GM23338 (cell line): ENCODE data around the gene PVALB. TPM values are rescaled to one million over a fixed set of nuclear protein-coding genes. Genes with fewer than 3 reads are reported as not detected.

Experiments used
- ATAC-seq: fragments of 200-7000 bp; cut with Tn5 transposase; 3 replicates; pipeline ENCODE4 v1.9.1; 2020
- DNase-seq: peaks from one replicate; pipeline ENCODE4 v3.0.0-alpha.2; 2015; ENCODE audit warnings: low spot score
- H2AFZ ChIP-seq: fragments of 200-600 bp; sonication (generic); 2 replicates; pipeline ENCODE4 v1.8.0; 2016; ENCODE audit warnings: antibody characterized with exemption, mild to moderate bottlenecking, moderate library complexity
- H3F3A ChIP-seq: fragments of 200-600 bp; sonication (generic); replicated peaks from 2 replicates; pipeline ENCODE4 v1.8.0; 2017; ENCODE audit warnings: antibody characterized with exemption, mixed run types, low read depth
- H3K27ac ChIP-seq: fragments of 200-600 bp; sonication (generic); 2 replicates; pipeline ENCODE4 v1.6.1; 2016; ENCODE audit warnings: low read depth
- H3K27me3 ChIP-seq: fragments of 200-600 bp; sonication (generic); 2 replicates; pipeline ENCODE4 v1.8.0; 2016; ENCODE audit warnings: mild to moderate bottlenecking, mixed run types, moderate library complexity; ENCODE audit not compliant: insufficient read depth
- H3K36me3 ChIP-seq: fragments of 200-600 bp; sonication (generic); 2 replicates; pipeline ENCODE4 v1.8.0; 2016; ENCODE audit warnings: mild to moderate bottlenecking; ENCODE audit not compliant: insufficient read depth
- H3K4me1 ChIP-seq: fragments of 200-600 bp; sonication (generic); 2 replicates; pipeline ENCODE4 v1.8.0; 2016; ENCODE audit warnings: mild to moderate bottlenecking, moderate library complexity; ENCODE audit not compliant: insufficient read depth
- H3K4me2 ChIP-seq: fragments of 200-600 bp; sonication (generic); 2 replicates; pipeline ENCODE4 v1.7.1; 2017; ENCODE audit warnings: mixed run types
- H3K4me3 ChIP-seq: fragments of 200-600 bp; sonication (generic); 2 replicates; pipeline ENCODE4 v1.6.1; 2016; ENCODE audit warnings: mixed run types
- H3K79me2 ChIP-seq: fragments of 200-600 bp; sonication (generic); replicated peaks from 2 replicates; pipeline ENCODE4 v1.8.0; 2017; ENCODE audit warnings: mild to moderate bottlenecking; ENCODE audit not compliant: insufficient read depth
- H3K9me2 ChIP-seq: fragments of 200-600 bp; sonication (generic); 2 replicates; pipeline ENCODE4 v1.8.0; 2017; ENCODE audit not compliant: insufficient read depth
- H4K20me1 ChIP-seq: fragments of 200-600 bp; sonication (generic); replicated peaks from 2 replicates; pipeline ENCODE4 v1.8.0; 2017; ENCODE audit warnings: mild to moderate bottlenecking; ENCODE audit not compliant: insufficient read depth
- H3K27ac Mint-ChIP-seq: 2 replicates; pipeline ENCODE4 v1.8.0; 2020; ENCODE audit warnings: inconsistent platforms, mild to moderate bottlenecking, moderate library complexity, mixed read lengths
- H3K27me3 Mint-ChIP-seq: 3 replicates; pipeline ENCODE4 v1.8.0; 2022; ENCODE audit warnings: low read depth, mild to moderate bottlenecking, moderate library complexity, mixed read lengths, inconsistent platforms; ENCODE audit not compliant: insufficient read depth, poor library complexity
- H3K36me3 Mint-ChIP-seq: 3 replicates; pipeline ENCODE4 v1.8.0; 2021; ENCODE audit warnings: low read depth, mild to moderate bottlenecking, inconsistent platforms, moderate library complexity, mixed read lengths
- H3K4me1 Mint-ChIP-seq: 3 replicates; pipeline ENCODE4 v1.8.0; 2020; ENCODE audit warnings: mild to moderate bottlenecking, inconsistent platforms, mixed read lengths
- H3K4me3 Mint-ChIP-seq: 3 replicates; pipeline ENCODE4 v1.8.0; 2021; ENCODE audit warnings: moderate library complexity, mild to moderate bottlenecking, inconsistent platforms, mixed read lengths
- H3K9me3 Mint-ChIP-seq: 3 replicates; pipeline ENCODE4 v1.8.0; 2020; ENCODE audit warnings: moderate library complexity, mild to moderate bottlenecking, inconsistent platforms, mixed read lengths
- CREB1 ChIP-seq: fragments of 250-450 bp; sonication (Bioruptor Pico); IDR thresholded peaks from 2 replicates; pipeline ENCODE4 v1.5.0; 2020; ENCODE audit warnings: low read depth, mild to moderate bottlenecking, moderate library complexity
- EZH2 ChIP-seq: fragments of 200-600 bp; sonication (generic); IDR thresholded peaks from one replicate; pipeline ENCODE4 v1.8.0; 2017; ENCODE audit warnings: antibody characterized with exemption, mild to moderate bottlenecking, low read depth; ENCODE audit not compliant: unreplicated experiment
- EZH2phosphoT487 ChIP-seq: fragments of 200-600 bp; sonication (generic); IDR thresholded peaks from one replicate; pipeline ENCODE4 v1.8.1; 2018; ENCODE audit warnings: antibody characterized with exemption; ENCODE audit not compliant: unreplicated experiment
- JUNB ChIP-seq: IDR thresholded peaks from one replicate; pipeline ENCODE4 v1.6.1; 2016; ENCODE audit warnings: antibody characterized with exemption; ENCODE audit not compliant: unreplicated experiment
- NANOG ChIP-seq: IDR thresholded peaks from 2 replicates; pipeline ENCODE4 v1.6.1; 2016; ENCODE audit warnings: antibody characterized with exemption, borderline replicate concordance
- POLR2AphosphoS5 ChIP-seq: IDR thresholded peaks from 2 replicates; pipeline ENCODE4 v1.6.1; 2016; ENCODE audit warnings: antibody characterized with exemption, low read depth
- STAT1 ChIP-seq: IDR thresholded peaks from one replicate; pipeline ENCODE4 v1.6.1; 2016; ENCODE audit warnings: antibody characterized with exemption; ENCODE audit not compliant: unreplicated experiment
- ZNF114 ChIP-seq: fragments of 250-450 bp; sonication (Bioruptor Pico); IDR thresholded peaks from 2 replicates; pipeline ENCODE4 v1.5.0; 2020; ENCODE audit warnings: mild to moderate bottlenecking, moderate library complexity
- ZNF462 ChIP-seq: fragments of 250-450 bp; sonication (Bioruptor Pico); IDR thresholded peaks from 2 replicates; pipeline ENCODE4 v1.5.0; 2020; ENCODE audit warnings: mild to moderate bottlenecking, moderate library complexity
- long read RNA-seq: library from polyadenylated mRNA; unstranded; transcript quantifications from one replicate; pipeline ENCODE4 v2.0.0, GENCODE V29; 2020; ENCODE audit not compliant: unreplicated experiment
- polyA plus RNA-seq: library from polyadenylated mRNA; unstranded; fragments of >200 nt; fragmentation: Nextera tagmentation; extraction: Ambion mirVana; gene quantifications from 2 replicates; pipeline ENCODE4 v1.2.1, GENCODE V29; 2016
- total RNA-seq: library from RNA; depleted of rRNA; stranded (reverse); fragments of >200 nt; shearing (Covaris generic); gene quantifications from 2 replicates; pipeline ENCODE4 v1.2.3, GENCODE V29; 2014; rRNA removed
- TF ChIP-seq, protein P1 (sequence below): IDR thresholded peaks from one replicate; pipeline ENCODE4 v1.6.1; 2018; ENCODE audit warnings: antibody characterized with exemption; ENCODE audit not compliant: unreplicated experiment
- TF ChIP-seq, protein P2 (sequence below), 2 experiments: fragments of 200-600 bp in 1 of 2; sonication (generic) in 1 of 2; conservative IDR thresholded peaks; 2 replicates each; pipeline versions ENCODE4 v1.5.1 to v1.6.1; 2016 to 2017; ENCODE audit warnings: antibody characterized with exemption in 2 of 2, low read depth in 2 of 2, mild to moderate bottlenecking in 2 of 2, moderate library complexity in 1 of 2
- TF ChIP-seq, protein P3 (sequence below): IDR thresholded peaks from 2 replicates; pipeline ENCODE4 v1.6.1; 2016; ENCODE audit warnings: antibody characterized with exemption

PVALB gene, protein sequence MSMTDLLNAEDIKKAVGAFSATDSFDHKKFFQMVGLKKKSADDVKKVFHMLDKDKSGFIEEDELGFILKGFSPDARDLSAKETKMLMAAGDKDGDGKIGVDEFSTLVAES
- total RNA-seq, result not detected in 2 replicates
- polyA plus RNA-seq, result 7.9 and 8.6 TPM in 2 replicates
- long read RNA-seq, partial matches to known transcripts, result 0 of 2 reads
- long read RNA-seq, other reads (novel, unspliced or antisense), result 2 of 2 reads

- Mint-ChIP-seq H3K4me3 (peak within 1 kb of the TSS; percentile 70), H3K9me3 (no peaks in the 10 kb centered on the region), H3K27ac (no peak within 1 kb of the TSS), H3K36me3 (no peaks in the 10 kb centered on the region), H3K27me3 (peaks cover 51% of the 10 kb centered on the region), H3K4me1 (peaks cover 29% of the 10 kb centered on the region)
- no peaks in the 10 kb centered on the region for H4K20me1 ChIP-seq
- H3K79me2 ChIP-seq, result no peaks in the 10 kb centered on the region
- peak within 1 kb of the TSS; percentile 97 for H2AFZ ChIP-seq
- ATAC-seq (peak; percentile 74), DNase-seq (peak; percentile 62)
- no peak within 1 kb of the TSS for H3K27ac ChIP-seq
- no peaks in the 10 kb centered on the region for H3K9me2 ChIP-seq
- peaks cover 6% of the 10 kb centered on the region; the same call in 1 of the 2 replicates for H3K4me1 ChIP-seq
- no peak for TF ChIP-seq JUNB
- no peak for TF ChIP-seq NANOG
- TF ChIP-seq, protein P1, sequence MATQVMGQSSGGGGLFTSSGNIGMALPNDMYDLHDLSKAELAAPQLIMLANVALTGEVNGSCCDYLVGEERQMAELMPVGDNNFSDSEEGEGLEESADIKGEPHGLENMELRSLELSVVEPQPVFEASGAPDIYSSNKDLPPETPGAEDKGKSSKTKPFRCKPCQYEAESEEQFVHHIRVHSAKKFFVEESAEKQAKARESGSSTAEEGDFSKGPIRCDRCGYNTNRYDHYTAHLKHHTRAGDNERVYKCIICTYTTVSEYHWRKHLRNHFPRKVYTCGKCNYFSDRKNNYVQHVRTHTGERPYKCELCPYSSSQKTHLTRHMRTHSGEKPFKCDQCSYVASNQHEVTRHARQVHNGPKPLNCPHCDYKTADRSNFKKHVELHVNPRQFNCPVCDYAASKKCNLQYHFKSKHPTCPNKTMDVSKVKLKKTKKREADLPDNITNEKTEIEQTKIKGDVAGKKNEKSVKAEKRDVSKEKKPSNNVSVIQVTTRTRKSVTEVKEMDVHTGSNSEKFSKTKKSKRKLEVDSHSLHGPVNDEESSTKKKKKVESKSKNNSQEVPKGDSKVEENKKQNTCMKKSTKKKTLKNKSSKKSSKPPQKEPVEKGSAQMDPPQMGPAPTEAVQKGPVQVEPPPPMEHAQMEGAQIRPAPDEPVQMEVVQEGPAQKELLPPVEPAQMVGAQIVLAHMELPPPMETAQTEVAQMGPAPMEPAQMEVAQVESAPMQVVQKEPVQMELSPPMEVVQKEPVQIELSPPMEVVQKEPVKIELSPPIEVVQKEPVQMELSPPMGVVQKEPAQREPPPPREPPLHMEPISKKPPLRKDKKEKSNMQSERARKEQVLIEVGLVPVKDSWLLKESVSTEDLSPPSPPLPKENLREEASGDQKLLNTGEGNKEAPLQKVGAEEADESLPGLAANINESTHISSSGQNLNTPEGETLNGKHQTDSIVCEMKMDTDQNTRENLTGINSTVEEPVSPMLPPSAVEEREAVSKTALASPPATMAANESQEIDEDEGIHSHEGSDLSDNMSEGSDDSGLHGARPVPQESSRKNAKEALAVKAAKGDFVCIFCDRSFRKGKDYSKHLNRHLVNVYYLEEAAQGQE, result no peak
- TF ChIP-seq, protein P2, sequence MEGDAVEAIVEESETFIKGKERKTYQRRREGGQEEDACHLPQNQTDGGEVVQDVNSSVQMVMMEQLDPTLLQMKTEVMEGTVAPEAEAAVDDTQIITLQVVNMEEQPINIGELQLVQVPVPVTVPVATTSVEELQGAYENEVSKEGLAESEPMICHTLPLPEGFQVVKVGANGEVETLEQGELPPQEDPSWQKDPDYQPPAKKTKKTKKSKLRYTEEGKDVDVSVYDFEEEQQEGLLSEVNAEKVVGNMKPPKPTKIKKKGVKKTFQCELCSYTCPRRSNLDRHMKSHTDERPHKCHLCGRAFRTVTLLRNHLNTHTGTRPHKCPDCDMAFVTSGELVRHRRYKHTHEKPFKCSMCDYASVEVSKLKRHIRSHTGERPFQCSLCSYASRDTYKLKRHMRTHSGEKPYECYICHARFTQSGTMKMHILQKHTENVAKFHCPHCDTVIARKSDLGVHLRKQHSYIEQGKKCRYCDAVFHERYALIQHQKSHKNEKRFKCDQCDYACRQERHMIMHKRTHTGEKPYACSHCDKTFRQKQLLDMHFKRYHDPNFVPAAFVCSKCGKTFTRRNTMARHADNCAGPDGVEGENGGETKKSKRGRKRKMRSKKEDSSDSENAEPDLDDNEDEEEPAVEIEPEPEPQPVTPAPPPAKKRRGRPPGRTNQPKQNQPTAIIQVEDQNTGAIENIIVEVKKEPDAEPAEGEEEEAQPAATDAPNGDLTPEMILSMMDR (conservative IDR thresholded peaks at IDR 0.05; ENCODE audit: low read depth in 2 of 2), result no peak
- no peak for TF ChIP-seq EZH2phosphoT487
- TF ChIP-seq, protein P3, sequence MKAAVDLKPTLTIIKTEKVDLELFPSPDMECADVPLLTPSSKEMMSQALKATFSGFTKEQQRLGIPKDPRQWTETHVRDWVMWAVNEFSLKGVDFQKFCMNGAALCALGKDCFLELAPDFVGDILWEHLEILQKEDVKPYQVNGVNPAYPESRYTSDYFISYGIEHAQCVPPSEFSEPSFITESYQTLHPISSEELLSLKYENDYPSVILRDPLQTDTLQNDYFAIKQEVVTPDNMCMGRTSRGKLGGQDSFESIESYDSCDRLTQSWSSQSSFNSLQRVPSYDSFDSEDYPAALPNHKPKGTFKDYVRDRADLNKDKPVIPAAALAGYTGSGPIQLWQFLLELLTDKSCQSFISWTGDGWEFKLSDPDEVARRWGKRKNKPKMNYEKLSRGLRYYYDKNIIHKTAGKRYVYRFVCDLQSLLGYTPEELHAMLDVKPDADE, result no peak
- TF ChIP-seq EZH2, result peak; percentile 29
- no peak for TF ChIP-seq ZNF114
- no peak for TF ChIP-seq ZNF462 (CRISPR knock-in tag)
- no peak for TF ChIP-seq CREB1
- 0 out of 2 replicates have a peak, but pooled peaks have one; percentile 30 for TF ChIP-seq POLR2AphosphoS5
- TF ChIP-seq STAT1, result no peak
- no peaks in the 10 kb centered on the region for H3K36me3 ChIP-seq
- H3K4me2 ChIP-seq, result peak within 1 kb of the TSS; percentile 96
- H3K4me3 ChIP-seq, result peak within 1 kb of the TSS; percentile 79
- H3K27me3 ChIP-seq, result peaks cover 44% of the 10 kb centered on the region
- H3F3A ChIP-seq, result no peaks in the 10 kb centered on the region
Observed at GRCh38 chr22:36816636-36817524, at the start of gene PVALB. Gene PVALB, minus strand, starts transcription at chr22:36817035. Its CDS starts 30 bp downstream, at chr22:36817005.
